ENCODE results near the gene USP24.

GRCh38 chr1:55210990-55211801 is 4.0 kb downstream of the USP24 start:
- TF ChIP-seq POLR2A (IDR thresholded peaks at IDR 0.05; ENCODE audit: low read length) (no peak), GATA1 (IDR thresholded peaks at IDR 0.05; ENCODE audit: low read depth, low read length) (no peak)

All from erythroblast (primary cell).